ENCODE results near the gene ZNF57. TPM values are rescaled to one million over a fixed set of nuclear protein-coding genes. Genes with fewer than 3 reads are reported as not detected.
A peak's percentile ranks its signal among the peaks of the same experiment; 100 is the strongest.
"Not testable (repeated sequence)": the region's sequence is repeated elsewhere in the genome, so short reads cannot be mapped to it uniquely, and the experiment has no call there.

The ZNF57 gene
- total RNA-seq, 1 donor from 2014 or later: 3.0 TPM

DNA sequence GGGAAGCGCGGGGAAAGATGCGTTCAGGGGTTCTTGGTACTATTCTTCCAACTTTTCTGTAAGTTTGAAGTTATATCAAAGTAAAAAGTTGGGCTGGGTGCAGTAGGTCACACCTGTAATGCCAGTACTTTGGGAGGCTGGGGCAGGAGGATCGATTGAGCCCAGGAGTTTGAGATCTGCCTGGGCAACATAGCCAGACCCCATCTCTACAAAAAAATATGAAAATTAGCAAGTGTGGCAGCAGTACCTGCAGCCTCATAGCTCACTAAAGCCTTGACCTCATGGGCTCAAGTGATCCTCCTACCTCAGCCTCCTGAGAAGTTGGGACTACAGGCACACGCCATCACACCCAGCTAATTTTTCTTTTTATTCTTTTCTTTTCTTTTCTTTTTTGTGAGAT is 56.4 kb downstream of the ZNF57 start:
- Histone ChIP-seq H3K36me3 (ENCODE audit: control insufficient read depth, insufficient read depth, low read length) (no peaks in the 10 kb centered on the region), H3K27me3 (ENCODE audit: control insufficient read depth, insufficient read depth, low read length) (no peaks in the 10 kb centered on the region), H3K4me3 (ENCODE audit: low read depth, low read length) (no peak overlapping the region)
- DNase-seq (ENCODE audit: low read depth): no peak
- no peak for TF ChIP-seq CTCF (IDR thresholded peaks at IDR 0.05; ENCODE audit: insufficient read depth, low read length, poor library complexity, severe bottlenecking)

DNA sequence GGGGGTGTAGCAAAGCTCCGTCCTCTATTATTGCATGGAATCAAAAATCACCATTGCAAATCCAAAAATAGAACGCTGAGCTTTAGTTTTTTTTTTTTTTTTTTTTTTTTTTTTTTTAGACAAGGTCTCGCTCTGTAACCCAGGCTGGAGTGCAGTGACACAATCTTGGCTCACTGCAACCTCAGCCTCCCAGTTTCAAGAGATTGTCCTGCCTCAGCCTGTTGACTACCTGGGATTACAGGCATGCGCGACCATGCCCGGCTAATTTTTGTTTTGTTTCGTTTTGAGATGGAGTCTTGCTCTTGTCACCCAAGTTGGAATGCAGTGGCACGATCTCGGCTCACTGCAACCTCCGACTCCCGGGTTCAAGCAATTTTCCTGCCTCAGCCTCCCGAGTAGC is 59.4 kb downstream of the ZNF57 start:
- Histone ChIP-seq H3K36me3 (ENCODE audit: control insufficient read depth, insufficient read depth, low read length) (no peaks in the 10 kb centered on the region), H3K27me3 (ENCODE audit: control insufficient read depth, insufficient read depth, low read length) (no peaks in the 10 kb centered on the region), H3K4me3 (ENCODE audit: low read depth, low read length) (no peak overlapping the region)
- no peak for DNase-seq (ENCODE audit: low read depth)
- TF ChIP-seq CTCF (IDR thresholded peaks at IDR 0.05; ENCODE audit: insufficient read depth, low read length, poor library complexity, severe bottlenecking): no peak

DNA sequence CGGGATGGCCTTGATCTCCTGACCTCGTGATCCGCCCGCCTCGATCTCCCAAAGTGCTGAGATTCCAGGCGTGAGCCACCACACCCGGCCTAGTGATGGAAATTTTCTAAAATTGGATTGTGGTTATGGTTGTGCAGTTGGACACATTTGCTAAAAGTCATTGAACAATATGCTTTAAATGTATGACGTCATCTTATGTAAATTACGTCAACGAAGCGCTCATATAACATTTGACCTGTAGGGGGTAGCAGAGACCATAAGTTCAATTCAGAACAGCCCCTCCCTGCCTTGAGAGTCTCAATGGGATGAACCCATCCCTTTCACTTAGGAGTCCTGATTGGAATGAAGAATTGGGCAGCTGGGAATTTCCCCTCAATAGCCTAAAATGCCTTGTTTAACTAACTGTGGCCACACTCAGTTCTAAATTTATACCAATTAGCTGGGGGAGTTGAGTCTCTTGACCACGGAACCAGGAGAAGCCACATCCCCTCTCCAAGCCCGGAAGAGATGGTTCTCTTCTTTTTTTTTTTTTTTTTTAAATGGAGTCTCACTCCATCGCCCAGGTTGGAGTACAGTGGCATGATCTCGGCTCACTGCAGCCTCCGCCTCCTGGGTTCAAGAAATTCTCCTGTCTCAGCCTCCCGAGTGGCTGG is 61.4 kb downstream of the ZNF57 start:
- DNase-seq (ENCODE audit: low read depth): no peak
- Histone ChIP-seq H3K4me3 (ENCODE audit: low read depth, low read length) (no peak overlapping the region), H3K27me3 (ENCODE audit: control insufficient read depth, insufficient read depth, low read length) (no peaks in the 10 kb centered on the region), H3K36me3 (ENCODE audit: control insufficient read depth, insufficient read depth, low read length) (no peaks in the 10 kb centered on the region)
- TF ChIP-seq CTCF (IDR thresholded peaks at IDR 0.05; ENCODE audit: insufficient read depth, low read length, poor library complexity, severe bottlenecking): peak; percentile 56

- Histone ChIP-seq H3K36me3 (ENCODE audit: control insufficient read depth, insufficient read depth, low read length) (no peaks in the 10 kb centered on the region), H3K4me3 (ENCODE audit: low read depth, low read length) (no peak overlapping the region), H3K27me3 (ENCODE audit: control insufficient read depth, insufficient read depth, low read length) (no peaks in the 10 kb centered on the region)
- TF ChIP-seq CTCF (IDR thresholded peaks at IDR 0.05; ENCODE audit: insufficient read depth, low read length, poor library complexity, severe bottlenecking): no peak
- no peak for DNase-seq (ENCODE audit: low read depth)
Measured at GRCh38 chr19:2963122-2963521, 62.4 kb downstream of the ZNF57 start.

DNA sequence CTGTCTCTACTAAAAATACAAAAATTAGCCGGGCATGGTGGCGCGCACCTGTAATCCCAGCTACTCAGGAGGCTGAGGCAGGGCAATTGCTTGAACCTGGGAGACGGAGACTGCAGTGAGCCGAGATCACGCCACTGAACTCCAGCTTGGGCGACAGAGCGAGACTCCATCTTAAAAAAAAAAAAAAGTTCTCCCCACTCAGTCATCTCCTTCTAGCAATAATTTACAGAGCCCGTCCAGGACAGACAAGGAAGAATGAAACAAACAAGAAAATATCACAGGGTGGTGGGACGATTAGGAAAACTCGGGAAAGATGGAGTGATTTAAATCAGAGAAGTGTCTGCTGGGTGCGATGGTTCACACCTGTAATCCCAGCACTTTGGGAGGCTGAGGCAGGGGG is 62.9 kb downstream of the ZNF57 start:
- H3K4me3 ChIP-seq (ENCODE audit: low read depth, low read length); DNase-seq (ENCODE audit: low read depth); H3K27me3 ChIP-seq (ENCODE audit: control insufficient read depth, insufficient read depth, low read length); H3K36me3 ChIP-seq (ENCODE audit: control insufficient read depth, insufficient read depth, low read length): not testable (repeated sequence)

DNA sequence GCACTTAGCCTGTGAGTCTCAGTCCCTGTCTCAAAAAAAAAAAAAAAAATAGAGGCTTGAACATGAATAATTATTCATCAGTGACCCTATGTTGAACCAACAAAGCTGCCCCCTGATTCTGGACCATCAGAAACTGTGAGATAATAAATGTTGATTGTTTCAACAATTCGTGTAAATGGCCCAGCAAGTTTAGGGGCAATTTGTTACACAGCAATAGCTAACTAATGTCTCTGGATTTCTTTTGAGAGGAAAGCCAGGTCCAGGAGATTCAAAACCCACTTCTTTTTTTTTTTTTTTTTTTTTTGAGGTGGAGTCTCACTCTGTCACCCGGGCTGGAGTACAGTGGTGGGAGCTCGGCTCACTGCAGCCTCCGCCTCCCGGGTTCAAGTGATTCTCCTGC is 64.1 kb downstream of the ZNF57 start:
- TF ChIP-seq CTCF (IDR thresholded peaks at IDR 0.05; ENCODE audit: insufficient read depth, low read length, poor library complexity, severe bottlenecking): no peak
- Histone ChIP-seq H3K27me3 (ENCODE audit: control insufficient read depth, insufficient read depth, low read length) (no peaks in the 10 kb centered on the region), H3K4me3 (ENCODE audit: low read depth, low read length) (no peak overlapping the region), H3K36me3 (ENCODE audit: control insufficient read depth, insufficient read depth, low read length) (no peaks in the 10 kb centered on the region)
- DNase-seq (ENCODE audit: low read depth): no peak

All from kidney epithelial cell (primary cell).